ENCODE measurements around the gene GRIK3. TPM values are rescaled to one million over a fixed set of nuclear protein-coding genes. Genes with fewer than 3 reads are reported as not detected.
"Not testable (repeated sequence)": the region's sequence is repeated elsewhere in the genome, so short reads cannot be mapped to it uniquely, and the experiment has no call there.

Gene GRIK3
- total RNA-seq, 4 donors from 2014 or later = 0.13 to 0.42 (median 0.15) TPM; not detected in 1

- intact Hi-C loops (cut with DNase I) = no loop called here
- H3K4me3 ChIP-seq (replicated peaks in 1 of 3) = no peak overlapping the region
- 64 to 74% methylated on average over 14 of the region's 14 CpGs for WGBS, 2 donors
- H3K27me3 ChIP-seq = no peaks in the 10 kb centered on the region
- H3K4me1 ChIP-seq = peaks cover 0 to 6% of the 10 kb centered on the region in 2 donors
- no peaks in the 10 kb centered on the region for H3K36me3 ChIP-seq
- no peaks in the 10 kb centered on the region for H3K9me3 ChIP-seq
- H3K27ac ChIP-seq = no peak overlapping the region
- no peak for TF ChIP-seq POLR2A (IDR thresholded peaks at IDR 0.05)
- TF ChIP-seq CTCF (IDR thresholded peaks at IDR 0.05) = no peak
- DNase-seq = no peak
Measured at GRCh38 chr1:36768486-36769178, 265.7 kb downstream of the GRIK3 start.

- H3K27ac ChIP-seq; H3K27me3 ChIP-seq; H3K9me3 ChIP-seq; DNase-seq; H3K36me3 ChIP-seq; H3K4me3 ChIP-seq (replicated peaks in 1 of 3); H3K4me1 ChIP-seq; intact Hi-C loops (cut with DNase I): not testable (repeated sequence)
- WGBS, 2 donors = 88 to 96% methylated on average over 2 to 4 of the region's 4 CpGs
Measured at GRCh38 chr1:36767429-36767828, 266.9 kb downstream of the GRIK3 start.

- Histone ChIP-seq H3K27ac (no peak overlapping the region), H3K4me1 (no peaks in the 10 kb centered on the region), H3K27me3 (no peaks in the 10 kb centered on the region), H3K4me3 (replicated peaks in 1 of 3) (no peak overlapping the region), H3K36me3 (no peaks in the 10 kb centered on the region), H3K9me3 (no peaks in the 10 kb centered on the region)
- WGBS, 2 donors = 44 to 69% methylated on average over 1 to 4 of the region's 4 CpGs
- TF ChIP-seq POLR2A (IDR thresholded peaks at IDR 0.05) (no peak), CTCF (IDR thresholded peaks at IDR 0.05) (no peak)
- intact Hi-C loops (cut with DNase I) = no loop called here
- no peak for DNase-seq
Measured at GRCh38 chr1:36766481-36766880, 267.8 kb downstream of the GRIK3 start.

GRCh38 chr1:36765785-36766300, 268.5 kb downstream of the GRIK3 start:
- Histone ChIP-seq H3K9me3 (no peaks in the 10 kb centered on the region), H3K27me3 (no peaks in the 10 kb centered on the region), H3K4me1 (no peaks in the 10 kb centered on the region), H3K27ac (no peak overlapping the region), H3K4me3 (replicated peaks in 1 of 3) (no peak overlapping the region), H3K36me3 (no peaks in the 10 kb centered on the region)
- 38 to 55% methylated on average over 5 of the region's 5 CpGs for WGBS, 2 donors
- intact Hi-C loops (cut with DNase I) = no loop called here
- TF ChIP-seq CTCF (IDR thresholded peaks at IDR 0.05) = no peak
- TF ChIP-seq POLR2A (IDR thresholded peaks at IDR 0.05) = no peak
- no peak for DNase-seq

- no peak for DNase-seq
- 15 to 22% methylated on average over 1 to 2 of the region's 2 CpGs for WGBS, 2 donors
- Histone ChIP-seq H3K27me3 (no peaks in the 10 kb centered on the region), H3K27ac (no peak overlapping the region), H3K36me3 (no peaks in the 10 kb centered on the region), H3K9me3 (no peaks in the 10 kb centered on the region), H3K4me3 (replicated peaks in 1 of 3) (no peak overlapping the region), H3K4me1 (no peaks in the 10 kb centered on the region)
- intact Hi-C loops (cut with DNase I) = no loop called here
- TF ChIP-seq POLR2A (IDR thresholded peaks at IDR 0.05) (no peak), CTCF (IDR thresholded peaks at IDR 0.05) (no peak)
Measured at GRCh38 chr1:36764798-36765197, 269.5 kb downstream of the GRIK3 start.
